ENCODE data around the gene ATP10D.

DNA sequence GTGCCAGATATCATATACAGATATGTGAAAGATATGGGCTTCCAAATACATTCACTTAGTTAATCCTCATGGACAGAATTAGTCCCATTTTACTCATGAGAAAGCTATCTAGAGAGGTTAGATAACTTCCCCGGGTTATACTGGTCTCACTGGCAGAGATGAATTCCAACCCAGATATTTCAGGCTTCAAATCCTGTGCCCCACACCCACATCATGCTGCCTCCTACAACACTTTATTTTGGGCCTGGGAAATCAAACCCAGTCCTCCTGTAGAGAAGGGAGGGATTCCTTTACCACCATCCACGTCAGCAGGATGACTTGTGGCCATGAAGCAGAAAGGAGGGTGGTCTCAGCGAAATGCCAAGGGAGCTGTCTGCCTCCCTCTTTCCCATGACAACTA is 113.8 kb downstream of the ATP10D start:
- TF ChIP-seq, protein P1, sequence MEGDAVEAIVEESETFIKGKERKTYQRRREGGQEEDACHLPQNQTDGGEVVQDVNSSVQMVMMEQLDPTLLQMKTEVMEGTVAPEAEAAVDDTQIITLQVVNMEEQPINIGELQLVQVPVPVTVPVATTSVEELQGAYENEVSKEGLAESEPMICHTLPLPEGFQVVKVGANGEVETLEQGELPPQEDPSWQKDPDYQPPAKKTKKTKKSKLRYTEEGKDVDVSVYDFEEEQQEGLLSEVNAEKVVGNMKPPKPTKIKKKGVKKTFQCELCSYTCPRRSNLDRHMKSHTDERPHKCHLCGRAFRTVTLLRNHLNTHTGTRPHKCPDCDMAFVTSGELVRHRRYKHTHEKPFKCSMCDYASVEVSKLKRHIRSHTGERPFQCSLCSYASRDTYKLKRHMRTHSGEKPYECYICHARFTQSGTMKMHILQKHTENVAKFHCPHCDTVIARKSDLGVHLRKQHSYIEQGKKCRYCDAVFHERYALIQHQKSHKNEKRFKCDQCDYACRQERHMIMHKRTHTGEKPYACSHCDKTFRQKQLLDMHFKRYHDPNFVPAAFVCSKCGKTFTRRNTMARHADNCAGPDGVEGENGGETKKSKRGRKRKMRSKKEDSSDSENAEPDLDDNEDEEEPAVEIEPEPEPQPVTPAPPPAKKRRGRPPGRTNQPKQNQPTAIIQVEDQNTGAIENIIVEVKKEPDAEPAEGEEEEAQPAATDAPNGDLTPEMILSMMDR (IDR thresholded peaks at IDR 0.05), result no peak
- TF ChIP-seq POLR2A (IDR thresholded peaks at IDR 0.05), result no peak
